Measurements from ENCODE around the gene INSRR. TPM values are rescaled to one million over a fixed set of nuclear protein-coding genes. Genes with fewer than 3 reads are reported as not detected.

Gene INSRR
- total and polyA plus RNA-seq, 9 of the 15 experiments (the other 6 are each of a cell fraction or from before 2014, with no cell fraction given): 0.03 to 0.18 (median 0.06) TPM; not detected in 3

DNA sequence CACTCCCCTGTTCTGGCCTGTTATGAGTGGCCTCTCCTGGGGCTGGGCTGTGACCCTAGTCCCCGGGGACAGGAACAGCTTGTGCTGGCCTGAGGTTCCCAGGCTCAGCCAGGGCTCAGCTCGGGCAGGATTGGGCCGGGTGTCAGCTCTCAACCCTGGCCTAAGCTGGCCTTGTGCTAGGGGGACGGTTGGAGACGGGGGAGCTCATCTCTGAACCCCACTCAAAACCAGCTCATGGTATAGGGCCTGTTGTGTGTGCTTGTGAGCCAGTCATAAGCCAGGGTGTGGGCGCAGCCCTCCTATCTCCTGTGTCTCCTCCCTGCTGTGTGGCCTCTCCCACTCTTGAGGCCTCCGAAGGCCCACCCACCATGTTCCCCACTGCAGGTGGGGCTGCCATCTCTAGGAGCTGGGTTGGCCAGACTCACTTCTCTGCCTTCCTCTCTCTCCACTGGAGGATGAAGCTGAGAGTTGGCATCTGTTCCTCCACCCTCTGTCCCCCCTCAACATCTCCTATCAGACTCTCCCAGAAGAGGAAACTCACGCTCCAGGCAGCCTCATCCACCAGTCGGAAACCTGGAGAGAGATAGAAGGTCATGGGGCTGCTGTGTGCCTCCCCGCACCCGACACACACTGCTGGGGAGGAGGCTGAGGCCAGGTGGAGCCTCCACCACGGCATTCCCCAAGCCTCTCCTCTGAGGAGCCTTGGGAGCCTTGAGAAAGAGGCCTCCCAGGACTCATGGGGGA, 36.0 kb upstream of the INSRR start (continued):
- TF ChIP-seq GTF3C2 (IDR thresholded peaks at IDR 0.05; ENCODE audit: borderline replicate concordance, extremely low read depth, insufficient read length): no peak
- TF ChIP-seq PHTF2 (CRISPR knock-in tag; IDR thresholded peaks at IDR 0.05): no peak
- no peak for TF ChIP-seq MXI1 (IDR thresholded peaks at IDR 0.05; ENCODE audit: low read depth, low read length)
- TF ChIP-seq RNF2 (IDR thresholded peaks at IDR 0.05): no peak
- TF ChIP-seq ZNF12 (CRISPR knock-in tag; IDR thresholded peaks at IDR 0.05): no peak
- peak; percentile 77; the same call in 1 of the 2 replicates for TF ChIP-seq ZNF263 (CRISPR knock-in tag; IDR thresholded peaks at IDR 0.05; ENCODE audit: borderline replicate concordance)
- TF ChIP-seq ZZZ3 (IDR thresholded peaks at IDR 0.05): no peak
- TF ChIP-seq MTA2 (IDR thresholded peaks at IDR 0.05; ENCODE audit: low read depth): peak; percentile 71
- 0 out of 2 replicates have a peak, but pooled peaks have one; percentile 23 for TF ChIP-seq ELF2 (CRISPR knock-in tag; IDR thresholded peaks at IDR 0.05)
- no peak for TF ChIP-seq YY1 (IDR thresholded peaks at IDR 0.05; ENCODE audit: borderline replicate concordance in 1 of 3, control insufficient read depth in 1 of 3, extremely low read depth in 1 of 3, insufficient read depth in 3 of 3, insufficient read length in 1 of 3, insufficient replicate concordance in 2 of 3, low read depth in 1 of 3, low read length in 2 of 3)
- no peak for TF ChIP-seq HINFP (tag; conservative IDR thresholded peaks at IDR 0.05; ENCODE audit: low read depth)
- no peak; the same call in 1 of the 2 replicates for TF ChIP-seq SMAD4 (CRISPR knock-in tag; conservative IDR thresholded peaks at IDR 0.05)
- 0 out of 2 replicates have a peak, but pooled peaks have one; percentile 68 for TF ChIP-seq HDAC2 (IDR thresholded peaks at IDR 0.05)
- TF ChIP-seq ARID1B (IDR thresholded peaks at IDR 0.05): peak; percentile 88
- TF ChIP-seq EHMT2 (IDR thresholded peaks at IDR 0.05): peak; percentile 44
- TF ChIP-seq ELF4 (CRISPR knock-in tag; IDR thresholded peaks at IDR 0.05): no peak
- TF ChIP-seq SRSF7 (optimal IDR thresholded peaks at IDR 0.05; ENCODE audit: low read depth, low read length): no peak
- peak; percentile 15; the same call in 1 of the 2 replicates for TF ChIP-seq SPI1 (IDR thresholded peaks at IDR 0.05; ENCODE audit: borderline replicate concordance, low read depth, low read length)
- TF ChIP-seq MCM3 (IDR thresholded peaks at IDR 0.05): no peak
- TF ChIP-seq SP1 (CRISPR knock-in tag; IDR thresholded peaks at IDR 0.05): peak; percentile 60; the same call in 1 of the 2 replicates
- no peak for TF ChIP-seq ZNF3 (CRISPR knock-in tag; IDR thresholded peaks at IDR 0.05)
- 0 out of 2 replicates have a peak, but pooled peaks have one; percentile 63 for TF ChIP-seq PHB (CRISPR knock-in tag; IDR thresholded peaks at IDR 0.05)
- no peak for TF ChIP-seq FOXK1 (CRISPR knock-in tag; IDR thresholded peaks at IDR 0.05; ENCODE audit: borderline replicate concordance)
- peak; percentile 79 for TF ChIP-seq TAL1 (IDR thresholded peaks at IDR 0.05)

Measured in K562 (cell line).